Measurements from ENCODE around the gene DNAH11. TPM values are rescaled to one million over a fixed set of nuclear protein-coding genes. Genes with fewer than 3 reads are reported as not detected.
A peak's percentile ranks its signal among the peaks of the same experiment; 100 is the strongest.

DNAH11 gene
- total and polyA plus RNA-seq, 2 of the 13 experiments (the other 11 are each of a cell fraction or from before 2014, with no cell fraction given): not detected

DNA sequence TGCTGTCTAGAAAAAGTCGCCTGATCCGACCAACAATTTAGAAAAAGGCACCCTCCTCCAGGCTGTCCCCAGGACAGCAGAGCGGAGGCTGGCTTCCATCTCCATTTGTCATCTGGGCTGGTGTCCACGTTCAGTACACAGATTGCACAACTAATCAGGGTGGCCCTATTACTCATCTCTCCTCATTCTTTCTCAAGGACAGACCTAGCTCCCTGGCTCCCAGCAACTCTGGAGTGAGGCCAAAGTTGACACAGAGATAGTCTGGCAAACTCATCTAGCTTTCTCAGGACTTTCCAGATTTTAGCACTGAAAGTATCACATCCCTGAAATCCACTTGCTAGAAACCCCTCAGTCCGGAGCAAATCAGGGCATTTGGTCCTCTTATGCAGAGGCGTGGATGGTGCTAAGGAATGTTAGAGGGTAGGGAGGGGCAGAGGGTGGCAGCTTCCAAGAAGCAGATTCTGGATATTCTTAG is 75.1 kb downstream of the DNAH11 start (continued):
- no peak for TF ChIP-seq DDIT3 (CRISPR knock-in tag; IDR thresholded peaks at IDR 0.05)
- no peak for TF ChIP-seq ZNF768 (CRISPR knock-in tag; IDR thresholded peaks at IDR 0.05)
- no peak for TF ChIP-seq ZBTB49 (CRISPR knock-in tag; IDR thresholded peaks at IDR 0.05; ENCODE audit: borderline replicate concordance)
- no peak for TF ChIP-seq HNF1A (IDR thresholded peaks at IDR 0.05; ENCODE audit: low read depth)
- no peak for TF ChIP-seq HNF1A (CRISPR knock-in tag; IDR thresholded peaks at IDR 0.05; ENCODE audit: borderline replicate concordance)
- no peak for TF ChIP-seq ZNF34 (CRISPR knock-in tag; IDR thresholded peaks at IDR 0.05; ENCODE audit: borderline replicate concordance)
- peak; percentile 96 for TF ChIP-seq FOSL2 (CRISPR knock-in tag; IDR thresholded peaks at IDR 0.05)
- TF ChIP-seq, protein P1, sequence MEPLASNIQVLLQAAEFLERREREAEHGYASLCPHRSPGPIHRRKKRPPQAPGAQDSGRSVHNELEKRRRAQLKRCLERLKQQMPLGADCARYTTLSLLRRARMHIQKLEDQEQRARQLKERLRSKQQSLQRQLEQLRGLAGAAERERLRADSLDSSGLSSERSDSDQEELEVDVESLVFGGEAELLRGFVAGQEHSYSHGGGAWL (CRISPR knock-in tag; IDR thresholded peaks at IDR 0.05): no peak
- TF ChIP-seq ZNF33B (CRISPR knock-in tag; IDR thresholded peaks at IDR 0.05): no peak
- TF ChIP-seq NCOR1 (IDR thresholded peaks at IDR 0.05; ENCODE audit: borderline replicate concordance, low read length): no peak
- TF ChIP-seq ZEB1 (IDR thresholded peaks at IDR 0.05; ENCODE audit: insufficient replicate concordance, low read depth): no peak
- no peak for TF ChIP-seq ZNF784 (CRISPR knock-in tag; IDR thresholded peaks at IDR 0.05; ENCODE audit: borderline replicate concordance)
- TF ChIP-seq MAF1 (CRISPR knock-in tag; IDR thresholded peaks at IDR 0.05; ENCODE audit: borderline replicate concordance): no peak
- TF ChIP-seq TRAFD1 (CRISPR knock-in tag; IDR thresholded peaks at IDR 0.05; ENCODE audit: borderline replicate concordance): no peak
- TF ChIP-seq YEATS2 (CRISPR knock-in tag; IDR thresholded peaks at IDR 0.05; ENCODE audit: borderline replicate concordance): no peak
- TF ChIP-seq RBFOX2 (IDR thresholded peaks at IDR 0.05; ENCODE audit: low read depth, low read length): no peak
- TF ChIP-seq CHCHD3 (CRISPR knock-in tag; IDR thresholded peaks at IDR 0.05): no peak
- TF ChIP-seq ZNF547 (CRISPR knock-in tag; IDR thresholded peaks at IDR 0.05): no peak

Measured in HepG2 (cell line).